ENCODE results near the gene LRP1B. TPM values are rescaled to one million over a fixed set of nuclear protein-coding genes. Genes with fewer than 3 reads are reported as not detected.

LRP1B gene
- total RNA-seq, 1 donor from 2014 or later = not detected

DNA sequence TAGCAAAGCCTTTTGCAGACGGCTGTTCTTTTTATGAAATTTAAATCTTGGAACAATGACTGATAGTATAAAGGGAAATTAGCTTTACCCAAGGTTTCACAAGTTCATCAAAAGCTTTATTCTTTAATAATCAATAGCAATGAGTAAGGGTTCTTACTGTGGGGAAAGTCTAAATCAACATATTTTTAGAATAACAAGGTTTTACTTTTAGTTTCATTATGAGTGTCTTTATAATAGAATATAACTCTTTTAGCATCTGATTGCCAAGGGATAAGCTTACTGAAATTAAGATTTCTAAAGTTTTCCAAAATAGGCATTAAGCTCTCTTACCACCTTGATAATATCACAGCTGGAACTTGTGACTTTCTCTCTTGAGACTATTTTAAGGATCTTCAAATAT lies 1489.7 kb downstream of the LRP1B start:
- H3K4me3 Mint-ChIP-seq = no peak overlapping the region
- ChIA-PET POLR2A (no interaction called here), CTCF (no interaction called here)
- H3K4me1 Mint-ChIP-seq = no peaks in the 10 kb centered on the region
- no peak for ATAC-seq (ENCODE audit: low read depth)
- intact Hi-C loops (cut with micrococcal nuclease) = no loop called here
- no peaks in the 10 kb centered on the region for H3K36me3 Mint-ChIP-seq (ENCODE audit: low read depth)
- no peaks in the 10 kb centered on the region for H3K9me3 Mint-ChIP-seq
- DNase-seq = no peak
- no peaks in the 10 kb centered on the region for H3K27me3 Mint-ChIP-seq
- TF ChIP-seq, protein P1, sequence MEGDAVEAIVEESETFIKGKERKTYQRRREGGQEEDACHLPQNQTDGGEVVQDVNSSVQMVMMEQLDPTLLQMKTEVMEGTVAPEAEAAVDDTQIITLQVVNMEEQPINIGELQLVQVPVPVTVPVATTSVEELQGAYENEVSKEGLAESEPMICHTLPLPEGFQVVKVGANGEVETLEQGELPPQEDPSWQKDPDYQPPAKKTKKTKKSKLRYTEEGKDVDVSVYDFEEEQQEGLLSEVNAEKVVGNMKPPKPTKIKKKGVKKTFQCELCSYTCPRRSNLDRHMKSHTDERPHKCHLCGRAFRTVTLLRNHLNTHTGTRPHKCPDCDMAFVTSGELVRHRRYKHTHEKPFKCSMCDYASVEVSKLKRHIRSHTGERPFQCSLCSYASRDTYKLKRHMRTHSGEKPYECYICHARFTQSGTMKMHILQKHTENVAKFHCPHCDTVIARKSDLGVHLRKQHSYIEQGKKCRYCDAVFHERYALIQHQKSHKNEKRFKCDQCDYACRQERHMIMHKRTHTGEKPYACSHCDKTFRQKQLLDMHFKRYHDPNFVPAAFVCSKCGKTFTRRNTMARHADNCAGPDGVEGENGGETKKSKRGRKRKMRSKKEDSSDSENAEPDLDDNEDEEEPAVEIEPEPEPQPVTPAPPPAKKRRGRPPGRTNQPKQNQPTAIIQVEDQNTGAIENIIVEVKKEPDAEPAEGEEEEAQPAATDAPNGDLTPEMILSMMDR (IDR thresholded peaks at IDR 0.05) = no peak
- no peak overlapping the region for H3K27ac Mint-ChIP-seq

DNA sequence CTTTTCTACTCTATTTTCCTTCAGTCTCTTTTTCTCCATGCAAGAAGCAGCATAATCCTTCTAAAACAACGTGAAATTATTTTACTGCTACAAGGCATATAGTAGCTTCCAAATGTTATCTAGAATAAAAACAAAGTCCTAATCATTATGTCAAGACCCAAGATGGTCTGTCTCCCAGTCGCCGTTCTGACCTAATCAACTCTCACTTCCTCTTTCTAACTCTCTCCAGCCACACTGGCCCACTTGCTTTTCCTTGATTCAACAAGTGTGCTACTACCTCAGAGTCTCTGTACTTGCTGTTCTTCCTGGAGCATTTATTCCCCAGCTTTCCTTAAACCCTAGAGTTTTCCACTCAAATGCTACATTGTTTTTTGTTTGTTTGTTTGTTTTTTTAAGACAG lies 1491.2 kb downstream of the LRP1B start:
- Mint-ChIP-seq H3K4me3 (no peak overlapping the region), H3K36me3 (ENCODE audit: low read depth) (no peaks in the 10 kb centered on the region), H3K4me1 (no peaks in the 10 kb centered on the region), H3K9me3 (no peaks in the 10 kb centered on the region), H3K27ac (no peak overlapping the region), H3K27me3 (no peaks in the 10 kb centered on the region)
- no peak for DNase-seq
- intact Hi-C loops (cut with micrococcal nuclease) = no loop called here
- ChIA-PET POLR2A (no interaction called here), CTCF (no interaction called here)
- TF ChIP-seq, protein P1 (IDR thresholded peaks at IDR 0.05) = no peak
- no peak for ATAC-seq (ENCODE audit: low read depth)

DNA sequence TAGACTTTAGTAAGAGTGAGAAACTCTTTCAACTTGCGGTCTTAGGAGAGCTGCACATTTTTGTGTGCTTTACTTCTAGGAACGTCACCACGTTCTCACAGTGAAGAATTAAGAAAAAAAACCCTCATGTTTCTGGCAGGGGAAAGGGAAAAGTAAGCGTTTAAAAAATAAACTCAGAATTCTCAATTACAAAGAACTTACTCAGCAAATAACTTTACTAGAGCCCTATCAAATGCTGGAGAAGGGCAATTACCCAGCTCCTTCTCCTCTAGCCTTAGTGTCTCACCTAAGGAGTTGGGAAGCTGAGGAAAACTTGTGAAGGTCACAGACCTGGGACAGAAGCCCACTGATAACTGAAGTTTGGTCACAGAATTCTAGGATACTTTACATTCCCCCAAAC lies 1500.3 kb downstream of the LRP1B start:
- CTCF ChIA-PET = no interaction called here
- no peaks in the 10 kb centered on the region for H3K4me1 Mint-ChIP-seq
- H3K9me3 Mint-ChIP-seq = peaks cover 5% of the 10 kb centered on the region
- DNase-seq = no peak
- no peaks in the 10 kb centered on the region for H3K27me3 Mint-ChIP-seq
- H3K36me3 Mint-ChIP-seq (ENCODE audit: low read depth) = no peaks in the 10 kb centered on the region
- POLR2A ChIA-PET = no interaction called here
- TF ChIP-seq, protein P1 (IDR thresholded peaks at IDR 0.05) = no peak
- no peak for ATAC-seq (ENCODE audit: low read depth)
- intact Hi-C loops (cut with micrococcal nuclease) = no loop called here
- H3K4me3 Mint-ChIP-seq = no peak overlapping the region
- H3K27ac Mint-ChIP-seq = no peak overlapping the region

DNA sequence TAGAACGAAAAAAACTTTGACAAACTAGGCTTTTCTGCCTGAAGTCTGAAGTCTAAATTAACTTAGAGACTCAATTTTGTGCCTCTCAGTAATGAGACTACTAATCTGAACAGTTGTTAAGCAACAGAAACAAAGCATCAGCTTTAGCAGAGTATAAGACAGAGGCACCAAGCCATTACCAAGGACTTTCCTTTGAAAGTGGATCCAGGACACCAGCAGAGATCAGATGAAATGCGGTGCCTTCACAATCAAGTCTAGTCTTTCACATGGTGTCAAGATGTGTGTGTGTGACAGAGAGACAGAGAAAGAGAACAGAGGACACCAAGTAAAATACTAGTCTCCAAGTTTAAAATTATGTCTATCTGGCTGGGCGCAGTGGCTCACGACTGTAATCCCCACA lies 1502.9 kb downstream of the LRP1B start:
- Mint-ChIP-seq H3K27me3 (no peaks in the 10 kb centered on the region), H3K9me3 (peaks cover 8% of the 10 kb centered on the region), H3K36me3 (ENCODE audit: low read depth) (no peaks in the 10 kb centered on the region), H3K4me3 (no peak overlapping the region), H3K4me1 (no peaks in the 10 kb centered on the region), H3K27ac (no peak overlapping the region)
- POLR2A ChIA-PET = no interaction called here
- DNase-seq (no peak), ATAC-seq (ENCODE audit: low read depth) (no peak)
- TF ChIP-seq, protein P1 (IDR thresholded peaks at IDR 0.05) = no peak
- intact Hi-C loops (cut with micrococcal nuclease) = no loop called here
- CTCF ChIA-PET = no interaction called here

DNA sequence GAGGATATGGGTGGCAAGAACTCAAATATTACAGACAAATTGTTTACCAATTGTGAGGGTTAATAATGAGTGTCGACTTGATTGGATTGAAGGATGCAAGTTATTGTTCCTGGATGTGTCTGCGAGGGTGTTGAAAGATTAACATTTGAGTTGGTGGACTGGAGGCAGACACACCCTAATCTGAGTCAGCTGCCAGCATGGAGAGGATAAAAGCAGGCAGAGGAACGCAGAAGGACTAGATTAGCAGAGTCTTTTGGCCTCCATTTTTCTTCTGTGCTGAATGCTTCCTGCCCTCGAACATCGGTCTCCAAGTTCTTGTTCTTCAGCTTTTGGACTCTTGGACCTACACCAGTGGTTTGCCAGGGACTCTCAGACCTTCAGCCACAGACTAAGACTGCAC lies 1503.7 kb downstream of the LRP1B start:
- TF ChIP-seq, protein P1 (IDR thresholded peaks at IDR 0.05) = no peak
- ChIA-PET POLR2A (no interaction called here), CTCF (no interaction called here)
- Mint-ChIP-seq H3K4me3 (no peak overlapping the region), H3K36me3 (ENCODE audit: low read depth) (no peaks in the 10 kb centered on the region), H3K27me3 (no peaks in the 10 kb centered on the region), H3K9me3 (peaks cover 8% of the 10 kb centered on the region), H3K4me1 (no peaks in the 10 kb centered on the region), H3K27ac (no peak overlapping the region)
- intact Hi-C loops (cut with micrococcal nuclease) = no loop called here
- no peak for DNase-seq
- no peak for ATAC-seq (ENCODE audit: low read depth)

All from activated B cell treated with CpG ODN at 0.5 μM for 24 hours (primary cell).